D721Med (cell line): Measurements from ENCODE around the gene HOXA6.

Source experiments
- DNase-seq: peaks from one replicate; pipeline ENCODE4 v3.0.0; 2011; ENCODE audit warnings: low spot score; ENCODE audit not compliant: insufficient read length
- FAIRE-seq: peaks from 2 replicates; lab custom pipeline; 2011; peaks lifted over from hg19 to GRCh38; lab: Jason Lieb, UNC
- CTCF ChIP-seq: IDR thresholded peaks from 2 replicates; pipeline ENCODE4 v1.5.1; 2012; ENCODE audit warnings: mild to moderate bottlenecking, control low read depth; ENCODE audit not compliant: insufficient read depth; ENCODE audit errors: missing control alignments

HOXA6 gene

DNA sequence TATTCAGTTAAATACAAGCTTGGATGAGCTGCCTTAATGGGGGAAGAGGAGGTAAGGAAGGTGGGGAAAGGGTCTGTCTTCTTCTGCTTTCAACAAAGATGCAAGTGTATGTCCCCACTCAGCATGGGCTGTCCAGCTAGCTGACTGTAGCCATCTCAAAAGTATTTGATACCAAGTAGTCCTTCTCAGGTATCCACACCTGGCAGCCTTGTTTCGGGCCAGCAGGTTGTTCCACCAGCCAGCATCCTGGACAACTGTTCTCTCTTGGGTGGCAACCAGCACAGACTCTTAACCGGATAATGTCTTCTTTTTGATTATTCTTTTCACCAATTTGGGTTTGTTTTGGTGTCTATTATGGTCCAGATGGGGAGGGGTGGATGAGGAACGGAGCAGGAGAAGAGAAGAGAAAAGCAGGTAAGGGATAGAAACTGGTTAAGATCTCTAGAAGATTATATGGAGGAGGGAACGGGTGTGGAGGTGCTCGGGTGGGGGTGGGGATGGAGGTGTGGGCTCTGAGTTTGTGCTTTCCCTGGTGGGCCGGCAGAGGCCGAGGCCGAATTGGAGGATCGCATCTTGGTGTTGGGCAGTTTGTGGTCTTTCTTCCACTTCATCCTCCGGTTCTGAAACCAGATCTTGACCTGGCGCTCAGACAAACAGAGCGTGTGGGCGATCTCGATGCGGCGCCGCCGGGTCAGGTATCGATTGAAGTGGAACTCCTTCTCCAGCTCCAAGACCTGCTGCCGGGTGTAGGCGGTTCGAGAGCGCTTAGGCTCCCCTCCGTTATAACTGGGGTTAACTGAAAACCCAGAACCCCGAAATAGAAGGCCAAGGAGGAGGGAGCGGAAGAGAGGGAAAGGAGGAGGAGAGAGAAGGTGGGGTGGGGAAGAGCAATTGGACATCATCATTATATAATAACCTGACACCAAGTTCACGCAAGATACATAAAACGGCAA, 18.5 kb downstream of the HOXA6 start:
- FAIRE-seq = no peak

DNA sequence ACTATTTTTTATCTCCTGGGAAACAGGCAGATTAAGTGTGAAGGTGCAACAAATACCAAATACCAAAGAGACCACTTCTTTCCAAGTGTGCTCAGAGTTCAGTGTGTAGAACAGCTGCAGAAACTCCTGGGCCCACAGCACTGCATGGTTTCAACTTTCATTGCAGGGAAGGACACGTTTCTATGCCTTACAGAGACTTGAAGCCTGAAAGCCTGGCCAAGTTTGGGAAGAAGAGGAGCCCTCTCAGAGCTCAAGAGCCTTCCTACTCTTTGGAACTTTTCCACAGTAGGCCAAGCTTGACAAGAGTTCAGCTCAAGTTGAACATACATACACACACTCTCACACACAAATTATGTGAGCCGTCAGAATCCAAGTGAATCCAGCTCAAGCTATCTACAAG, 19.5 kb downstream of the HOXA6 start:
- FAIRE-seq (no peak), DNase-seq (no peak)
- TF ChIP-seq CTCF = no peak

More for the DNA sequence above, 18.5 kb downstream of the HOXA6 start:
- no peak for TF ChIP-seq CTCF
- DNase-seq = no peak

DNA sequence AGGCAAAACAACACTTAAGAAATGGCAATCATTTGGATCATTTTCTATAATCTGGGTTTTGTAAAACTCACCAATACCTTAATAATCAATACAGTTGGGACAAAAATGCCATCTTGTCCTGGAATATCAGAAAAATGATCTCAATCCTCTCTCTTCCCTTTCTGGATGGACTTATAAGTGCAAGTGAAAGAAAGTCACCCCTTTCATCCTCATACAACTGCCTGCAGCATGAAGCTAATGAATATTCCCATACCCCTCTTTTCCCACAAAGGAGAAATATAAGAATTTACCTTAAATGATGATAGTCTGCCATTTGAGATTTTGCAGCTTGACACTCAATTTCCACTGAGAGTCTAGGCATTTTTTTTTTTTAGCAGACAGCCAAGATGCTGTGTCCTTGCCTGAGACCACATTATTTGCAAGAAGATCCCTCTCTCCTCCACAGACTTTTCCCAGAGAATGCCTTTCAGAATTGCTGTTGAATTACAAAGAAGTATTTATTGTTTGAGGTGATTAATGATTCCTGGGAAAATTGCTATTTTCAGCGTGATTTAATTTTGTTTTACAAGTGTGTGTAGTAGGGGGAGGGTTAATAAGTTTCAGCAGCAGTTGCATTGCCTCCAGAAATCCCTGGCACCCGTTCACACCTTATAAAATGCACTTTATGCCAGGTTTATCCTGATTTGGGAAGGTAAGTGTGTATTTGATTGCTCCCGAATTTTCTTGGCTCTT, 20.8 kb downstream of the HOXA6 start:
- DNase-seq (no peak), FAIRE-seq (no peak)
- no peak for TF ChIP-seq CTCF

DNA sequence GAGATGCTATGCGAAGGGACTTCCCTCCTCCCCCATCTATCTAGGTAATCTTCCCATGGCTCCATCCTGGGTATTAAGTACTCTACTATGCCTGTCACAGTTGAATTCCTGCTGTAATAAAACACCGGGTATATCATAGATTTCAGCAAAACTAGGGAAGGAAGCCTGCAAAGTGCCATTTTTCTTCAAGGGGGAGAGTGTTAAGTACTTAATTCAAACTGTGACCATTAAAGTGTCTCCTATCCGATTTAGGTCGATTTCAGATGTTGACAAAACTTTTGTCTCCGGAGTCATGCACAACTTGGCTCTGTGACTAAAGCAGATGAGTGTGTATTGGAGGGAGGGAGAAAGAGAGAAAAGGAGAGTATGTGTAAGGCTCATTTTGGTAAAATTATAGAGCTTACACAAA, 21.6 kb downstream of the HOXA6 start:
- no peak for TF ChIP-seq CTCF

GRCh38 chr7:27124902-27125689, 22.5 kb downstream of the HOXA6 start:
- no peak for DNase-seq
- no peak for FAIRE-seq
- TF ChIP-seq CTCF = no peak

More for the DNA sequence above, 21.6 kb downstream of the HOXA6 start:
- FAIRE-seq (no peak), DNase-seq (no peak)

GRCh38 chr7:27124096-27124901, 23.3 kb downstream of the HOXA6 start:
- TF ChIP-seq CTCF = no peak
- DNase-seq (no peak), FAIRE-seq (no peak)
